GM21447 (cell line): ENCODE measurements around the gene TCN1.

Experiments used
- ATAC-seq: cut with Tn5 transposase; IDR thresholded peaks from one replicate; pipeline ENCODE4 v1.9.1; 2021; ENCODE audit not compliant: unreplicated experiment

The TCN1 gene

GRCh38 chr11:59810189-59810910 lies 55.9 kb downstream of the TCN1 start, which contains the start of gene MRPL16:
Gene MRPL16, minus strand, starts transcription at chr11:59810778. Its CDS starts 120 bp downstream, at chr11:59810658.
- ATAC-seq = peak; percentile 94

GRCh38 chr11:59807047-59807610 lies 59.2 kb downstream of the TCN1 start:
- no peak for ATAC-seq

GRCh38 chr11:59804061-59804460 lies 62.2 kb downstream of the TCN1 start:
- no peak for ATAC-seq
